SK-N-SH (cell line): ENCODE data around the gene OGFOD2. TPM values are rescaled to one million over a fixed set of nuclear protein-coding genes. Genes with fewer than 3 reads are reported as not detected.

ENCODE experiments used
- CTCF ChIA-PET: fragments of 300-600, 350-600 bp; formaldehyde crosslinking; extraction: SDS; loops from one replicate; lab custom pipeline; 2021; lab: Yijun Ruan, JAX
- POLR2A ChIA-PET: fragments of 350-600 bp; sonication (Branson Sonifier 250); formaldehyde crosslinking; extraction: SDS; loops from one replicate; lab custom pipeline; 2020; ENCODE audit warnings: antibody characterized with exemption, inconsistent platforms; lab: Yijun Ruan, JAX
- DNase-seq: peaks from one replicate; pipeline ENCODE4 v3.0.0; 2012
- H2AFZ ChIP-seq: fragments of 200-600 bp; sonication (generic); 2 replicates; pipeline ENCODE4 v1.8.1; 2016; ENCODE audit warnings: antibody characterized with exemption, mild to moderate bottlenecking, low read depth
- H3F3A ChIP-seq: fragments of 200-600 bp; sonication (generic); replicated peaks from 2 replicates; pipeline ENCODE3; 2016; ENCODE audit warnings: antibody characterized with exemption, mild to moderate bottlenecking; ENCODE audit not compliant: insufficient read depth
- H3K27ac ChIP-seq, 2 experiments: fragments of 200-500 bp in 1 of 2; fragments of 200-600 bp in 1 of 2; sonication (Bioruptor generic) in 1 of 2; sonication (generic), shearing (Covaris generic) in 1 of 2; 2 replicates each; pipeline versions ENCODE4 v1.5.1 to v1.6.1; 2014 to 2016; ENCODE audit warnings: low read depth in 2 of 2, inconsistent platforms in 1 of 2, low read length in 1 of 2, mild to moderate bottlenecking in 1 of 2, mixed read lengths in 1 of 2
- H3K27me3 ChIP-seq: fragments of 200-600 bp; sonication (generic), shearing (Covaris generic); 2 replicates; pipeline ENCODE4 v1.6.1; 2016; ENCODE audit warnings: mixed run types; ENCODE audit not compliant: insufficient read depth
- H3K36me3 ChIP-seq, 2 experiments: fragments of 200-500 bp in 1 of 2; fragments of 200-600 bp in 1 of 2; sonication (Bioruptor generic) in 1 of 2; sonication (generic) in 1 of 2; replicated peaks in 1 of 2; 2 replicates each; pipeline versions ENCODE3 to v1.5.1; 2014 to 2016; ENCODE audit warnings: low read length in 1 of 2, mild to moderate bottlenecking in 1 of 2; ENCODE audit not compliant: insufficient read depth in 2 of 2, control insufficient read depth in 1 of 2
- H3K4me1 ChIP-seq, 2 experiments: fragments of 200-500 bp in 1 of 2; fragments of 200-600 bp in 1 of 2; sonication (Bioruptor generic) in 1 of 2; sonication (generic), shearing (Covaris generic) in 1 of 2; 2 replicates each; pipeline versions ENCODE4 v1.5.1 to v1.6.1; 2014 to 2016; ENCODE audit warnings: low read depth in 1 of 2, low read length in 1 of 2, mixed run types in 1 of 2; ENCODE audit not compliant: insufficient read depth in 2 of 2, control insufficient read depth in 1 of 2
- H3K4me2 ChIP-seq: fragments of 200-600 bp; sonication (generic), shearing (Covaris generic); 2 replicates; pipeline ENCODE4 v1.6.1; 2017; ENCODE audit warnings: mixed run types
- H3K4me3 ChIP-seq, 2 experiments: fragments of 200-500 bp in 1 of 2; fragments of 200-600 bp in 1 of 2; sonication (Bioruptor generic) in 1 of 2; sonication (generic), shearing (Covaris generic) in 1 of 2; 2 replicates each; pipeline versions ENCODE4 v1.5.1 to v1.8.1; 2014 to 2016; ENCODE audit warnings: low read depth in 2 of 2, inconsistent platforms in 1 of 2, low read length in 1 of 2, mild to moderate bottlenecking in 1 of 2, mixed read lengths in 1 of 2, moderate library complexity in 1 of 2
- H3K79me2 ChIP-seq: fragments of 200-600 bp; sonication (generic); 2 replicates; pipeline ENCODE4 v1.8.1; 2017; ENCODE audit warnings: mild to moderate bottlenecking; ENCODE audit not compliant: insufficient read depth
- H3K9ac ChIP-seq: fragments of 200-600 bp; sonication (generic); 2 replicates; pipeline ENCODE4 v1.6.1; 2017; ENCODE audit warnings: mixed run types
- H3K9me2 ChIP-seq: fragments of 200-600 bp; sonication (generic); 2 replicates; pipeline ENCODE4 v1.6.1; 2017; ENCODE audit warnings: mixed run types
- H3K9me3 ChIP-seq: fragments of 200-600 bp; sonication (generic); 2 replicates; pipeline ENCODE4 v1.6.1; 2017; ENCODE audit warnings: mixed run types, mild to moderate bottlenecking, moderate library complexity
- H4K20me1 ChIP-seq: fragments of 200-600 bp; sonication (generic); 2 replicates; pipeline ENCODE4 v1.6.1; 2017; ENCODE audit warnings: mild to moderate bottlenecking, mixed run types; ENCODE audit not compliant: insufficient read depth
- CHD2 ChIP-seq: fragments of 150-350 bp; IDR thresholded peaks from 2 replicates; pipeline ENCODE4 v1.6.1; 2018; ENCODE audit warnings: low read length; ENCODE audit not compliant: partially characterized antibody
- EP300 ChIP-seq, 2 experiments: IDR thresholded peaks; 2 replicates each; pipeline versions ENCODE4 v1.4.0 to v1.6.1; 2012; ENCODE audit warnings: borderline replicate concordance in 1 of 2, low read depth in 1 of 2, low read length in 1 of 2
- EZH2phosphoT487 ChIP-seq: fragments of 200-600 bp; sonication (generic); IDR thresholded peaks from 2 replicates; pipeline ENCODE4 v1.6.1; 2017; ENCODE audit warnings: low read depth, mixed run types, mild to moderate bottlenecking, antibody characterized with exemption, moderate library complexity, borderline replicate concordance
- FOSL2 ChIP-seq: IDR thresholded peaks from 2 replicates; pipeline ENCODE4 v1.4.0; 2012; ENCODE audit warnings: low read depth, mild to moderate bottlenecking, moderate library complexity, borderline replicate concordance
- GABPA ChIP-seq: IDR thresholded peaks from 2 replicates; pipeline ENCODE4 v1.4.0; 2012; ENCODE audit warnings: low read depth, mild to moderate bottlenecking
- JUND ChIP-seq: IDR thresholded peaks from 2 replicates; pipeline ENCODE4 v1.4.0; 2012
- MEF2A ChIP-seq: IDR thresholded peaks from 2 replicates; pipeline ENCODE4 v1.4.0; 2012; ENCODE audit warnings: low read depth, borderline replicate concordance
- NRF1 ChIP-seq: IDR thresholded peaks from 2 replicates; pipeline ENCODE4 v1.6.1; 2012; ENCODE audit warnings: low read depth, mild to moderate bottlenecking, low read length
- POLR2AphosphoS5 ChIP-seq: IDR thresholded peaks from 2 replicates; pipeline ENCODE4 v1.6.1; 2012; ENCODE audit warnings: low read depth, low read length
- RAD21 ChIP-seq: IDR thresholded peaks from 2 replicates; pipeline ENCODE4 v1.6.1; 2012; ENCODE audit warnings: mild to moderate bottlenecking, low read length
- RFX5 ChIP-seq: IDR thresholded peaks from 2 replicates; pipeline ENCODE4 v1.6.1; 2012; ENCODE audit warnings: mild to moderate bottlenecking, improper control_type of control experiment, low read length
- SIN3A ChIP-seq: IDR thresholded peaks from 2 replicates; pipeline ENCODE4 v1.6.1; 2012; ENCODE audit warnings: low read depth, mild to moderate bottlenecking, low read length, moderate library complexity, borderline replicate concordance
- SMC3 ChIP-seq: IDR thresholded peaks from 2 replicates; pipeline ENCODE4 v1.6.1; 2012; ENCODE audit warnings: low read depth, low read length, improper control_type of control experiment
- WGBS: methylation state at CpG from one replicate; pipeline ENCODE4 v1.1.6; 2017; ENCODE audit warnings: low lambda C conversion rate; 5-methylcytosine and 5-hydroxymethylcytosine counted together
- polyA plus RNA-seq, 3 experiments: library from polyadenylated mRNA; depleted of rRNA; stranded (reverse); fragments of >200 nt; gene quantifications; 2 replicates each; pipeline ENCODE4 v1.2.3, GENCODE V29; 2012
- TF ChIP-seq, protein P1 (sequence below): fragments of 200-600 bp; sonication (generic); IDR thresholded peaks from 2 replicates; pipeline ENCODE4 v1.6.1; 2017; ENCODE audit warnings: antibody characterized with exemption, mild to moderate bottlenecking, moderate library complexity
- TF ChIP-seq, protein P2 (sequence below): IDR thresholded peaks from 2 replicates; pipeline ENCODE4 v1.6.1; 2012; ENCODE audit warnings: mild to moderate bottlenecking, low read depth, low read length, moderate library complexity
- TF ChIP-seq, protein P3 (sequence below): IDR thresholded peaks from 2 replicates; pipeline ENCODE4 v1.4.0; 2012; ENCODE audit warnings: low read depth
- TF ChIP-seq, protein P4 (sequence below): fragments of 150-350 bp; IDR thresholded peaks from 2 replicates; pipeline ENCODE4 v1.6.1; 2016; ENCODE audit warnings: mild to moderate bottlenecking, low read depth, low read length
- TF ChIP-seq, protein P5 (sequence below): IDR thresholded peaks from 2 replicates; pipeline ENCODE4 v1.4.0; 2012; ENCODE audit warnings: low read depth, borderline replicate concordance

The OGFOD2 gene
- polyA plus RNA-seq, 1 of the 3 experiments (the other 2 are of a cell fraction): 22.0 TPM

DNA sequence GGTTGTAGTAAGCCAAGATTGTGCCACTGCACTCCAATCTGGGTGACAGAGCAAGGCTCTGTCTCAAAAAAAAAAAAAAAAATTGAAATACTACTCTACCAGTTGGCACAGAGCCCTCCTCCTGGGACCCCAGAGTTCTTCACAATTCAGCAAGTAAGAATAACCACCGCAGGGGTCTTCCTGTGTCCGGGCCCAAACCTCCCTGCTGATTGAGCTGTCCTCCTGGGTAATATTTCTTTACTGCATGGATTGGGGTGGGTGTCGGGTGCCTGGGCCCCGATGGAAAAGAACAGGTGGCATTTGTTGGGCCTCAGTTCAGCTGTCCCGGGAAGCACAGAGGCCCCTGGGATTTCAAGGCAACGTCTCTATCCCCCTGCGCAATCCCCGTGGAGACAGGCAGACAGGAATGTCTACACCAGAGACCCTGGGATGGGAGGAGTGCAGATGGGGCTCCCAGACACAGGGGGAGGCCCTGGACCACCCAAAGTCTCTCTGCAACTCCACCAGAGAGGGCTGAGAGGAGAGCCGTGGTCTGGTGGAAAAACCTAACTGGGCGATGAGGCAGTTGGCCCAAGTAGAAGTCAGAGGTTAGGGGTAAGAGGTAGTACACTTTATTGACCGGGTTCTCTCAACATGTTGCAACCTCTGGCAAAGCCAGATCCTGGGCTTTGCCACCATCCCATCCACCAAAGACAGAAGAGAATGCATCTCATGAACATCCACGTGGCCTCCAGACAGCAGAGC, 46.5 kb upstream of the OGFOD2 start:
- H3K27me3 ChIP-seq: no peaks in the 10 kb centered on the region
- TF ChIP-seq POLR2AphosphoS5 (no peak), EZH2phosphoT487 (no peak), RFX5 (no peak), FOSL2 (no peak), EP300 (IDR thresholded peaks at IDR 0.05; ENCODE audit: borderline replicate concordance in 1 of 2, low read depth in 1 of 2, low read length in 1 of 2) (no peak)
- TF ChIP-seq, protein P1, sequence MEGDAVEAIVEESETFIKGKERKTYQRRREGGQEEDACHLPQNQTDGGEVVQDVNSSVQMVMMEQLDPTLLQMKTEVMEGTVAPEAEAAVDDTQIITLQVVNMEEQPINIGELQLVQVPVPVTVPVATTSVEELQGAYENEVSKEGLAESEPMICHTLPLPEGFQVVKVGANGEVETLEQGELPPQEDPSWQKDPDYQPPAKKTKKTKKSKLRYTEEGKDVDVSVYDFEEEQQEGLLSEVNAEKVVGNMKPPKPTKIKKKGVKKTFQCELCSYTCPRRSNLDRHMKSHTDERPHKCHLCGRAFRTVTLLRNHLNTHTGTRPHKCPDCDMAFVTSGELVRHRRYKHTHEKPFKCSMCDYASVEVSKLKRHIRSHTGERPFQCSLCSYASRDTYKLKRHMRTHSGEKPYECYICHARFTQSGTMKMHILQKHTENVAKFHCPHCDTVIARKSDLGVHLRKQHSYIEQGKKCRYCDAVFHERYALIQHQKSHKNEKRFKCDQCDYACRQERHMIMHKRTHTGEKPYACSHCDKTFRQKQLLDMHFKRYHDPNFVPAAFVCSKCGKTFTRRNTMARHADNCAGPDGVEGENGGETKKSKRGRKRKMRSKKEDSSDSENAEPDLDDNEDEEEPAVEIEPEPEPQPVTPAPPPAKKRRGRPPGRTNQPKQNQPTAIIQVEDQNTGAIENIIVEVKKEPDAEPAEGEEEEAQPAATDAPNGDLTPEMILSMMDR: no peak
- no peaks in the 10 kb centered on the region for H4K20me1 ChIP-seq
- no peaks in the 10 kb centered on the region for H3K9me3 ChIP-seq
- no peaks in the 10 kb centered on the region for H3K79me2 ChIP-seq
- CTCF ChIA-PET: no interaction called here
- no peaks in the 10 kb centered on the region for H3K36me3 ChIP-seq
- H3K9me2 ChIP-seq: no peaks in the 10 kb centered on the region
- no peak overlapping the region for H3K4me3 ChIP-seq
- H3K4me1 ChIP-seq: no peaks in the 10 kb centered on the region
- no peaks in the 10 kb centered on the region for H3F3A ChIP-seq
- no peak overlapping the region for H3K27ac ChIP-seq
- no peak overlapping the region for H3K9ac ChIP-seq
- H3K4me2 ChIP-seq: no peak overlapping the region
- no peak for DNase-seq
- WGBS: 95% methylated on average over 12 of the region's 12 CpGs
- POLR2A ChIA-PET: no interaction called here
- no peak overlapping the region for H2AFZ ChIP-seq

DNA sequence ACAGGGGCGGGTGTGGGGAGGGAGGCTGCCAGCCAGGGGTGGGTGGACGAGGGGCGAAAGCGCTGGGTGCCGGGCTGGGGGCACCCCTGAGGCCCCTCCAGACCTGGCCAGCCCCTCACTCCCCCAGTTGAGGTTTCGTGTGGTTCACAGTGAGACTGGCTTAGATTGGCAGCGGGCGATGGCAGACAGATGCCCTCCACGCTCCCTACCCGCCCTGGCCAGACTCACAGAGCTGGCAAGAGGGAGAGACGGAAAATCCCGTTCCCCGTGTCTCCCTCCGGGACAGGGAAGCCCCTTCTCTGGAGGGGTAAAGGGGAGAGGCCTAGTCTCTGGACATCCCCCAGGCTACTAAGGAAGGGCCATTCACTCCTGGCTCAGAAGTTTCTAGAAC, 45.9 kb upstream of the OGFOD2 start:
- Histone ChIP-seq H4K20me1 (no peaks in the 10 kb centered on the region), H3F3A (no peaks in the 10 kb centered on the region), H3K4me2 (no peak overlapping the region), H3K9ac (no peak overlapping the region), H3K36me3 (no peaks in the 10 kb centered on the region), H3K27ac (no peak overlapping the region), H3K27me3 (no peaks in the 10 kb centered on the region), H3K4me3 (no peak overlapping the region), H3K4me1 (no peaks in the 10 kb centered on the region), H3K9me3 (no peaks in the 10 kb centered on the region), H3K79me2 (no peaks in the 10 kb centered on the region), H3K9me2 (no peaks in the 10 kb centered on the region), H2AFZ (no peak overlapping the region)
- 86% methylated on average over 7 of the region's 14 CpGs for WGBS
- no peak for DNase-seq
- ChIA-PET POLR2A (interaction anchor here (0.5 kb wide), 1 partner anchor 454 kb away, joined by 3 read pairs; no protein-coding TSS in a partner anchor), CTCF (interaction anchor here (2.4 kb wide), 1 partner anchor 68 kb away, joined by 6 read pairs; no protein-coding TSS in a partner anchor)
- TF ChIP-seq, protein P2, sequence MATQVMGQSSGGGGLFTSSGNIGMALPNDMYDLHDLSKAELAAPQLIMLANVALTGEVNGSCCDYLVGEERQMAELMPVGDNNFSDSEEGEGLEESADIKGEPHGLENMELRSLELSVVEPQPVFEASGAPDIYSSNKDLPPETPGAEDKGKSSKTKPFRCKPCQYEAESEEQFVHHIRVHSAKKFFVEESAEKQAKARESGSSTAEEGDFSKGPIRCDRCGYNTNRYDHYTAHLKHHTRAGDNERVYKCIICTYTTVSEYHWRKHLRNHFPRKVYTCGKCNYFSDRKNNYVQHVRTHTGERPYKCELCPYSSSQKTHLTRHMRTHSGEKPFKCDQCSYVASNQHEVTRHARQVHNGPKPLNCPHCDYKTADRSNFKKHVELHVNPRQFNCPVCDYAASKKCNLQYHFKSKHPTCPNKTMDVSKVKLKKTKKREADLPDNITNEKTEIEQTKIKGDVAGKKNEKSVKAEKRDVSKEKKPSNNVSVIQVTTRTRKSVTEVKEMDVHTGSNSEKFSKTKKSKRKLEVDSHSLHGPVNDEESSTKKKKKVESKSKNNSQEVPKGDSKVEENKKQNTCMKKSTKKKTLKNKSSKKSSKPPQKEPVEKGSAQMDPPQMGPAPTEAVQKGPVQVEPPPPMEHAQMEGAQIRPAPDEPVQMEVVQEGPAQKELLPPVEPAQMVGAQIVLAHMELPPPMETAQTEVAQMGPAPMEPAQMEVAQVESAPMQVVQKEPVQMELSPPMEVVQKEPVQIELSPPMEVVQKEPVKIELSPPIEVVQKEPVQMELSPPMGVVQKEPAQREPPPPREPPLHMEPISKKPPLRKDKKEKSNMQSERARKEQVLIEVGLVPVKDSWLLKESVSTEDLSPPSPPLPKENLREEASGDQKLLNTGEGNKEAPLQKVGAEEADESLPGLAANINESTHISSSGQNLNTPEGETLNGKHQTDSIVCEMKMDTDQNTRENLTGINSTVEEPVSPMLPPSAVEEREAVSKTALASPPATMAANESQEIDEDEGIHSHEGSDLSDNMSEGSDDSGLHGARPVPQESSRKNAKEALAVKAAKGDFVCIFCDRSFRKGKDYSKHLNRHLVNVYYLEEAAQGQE: no peak
- TF ChIP-seq, protein P3, sequence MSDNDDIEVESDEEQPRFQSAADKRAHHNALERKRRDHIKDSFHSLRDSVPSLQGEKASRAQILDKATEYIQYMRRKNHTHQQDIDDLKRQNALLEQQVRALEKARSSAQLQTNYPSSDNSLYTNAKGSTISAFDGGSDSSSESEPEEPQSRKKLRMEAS: no peak
- TF ChIP-seq CHD2: no peak
- TF ChIP-seq, protein P4, sequence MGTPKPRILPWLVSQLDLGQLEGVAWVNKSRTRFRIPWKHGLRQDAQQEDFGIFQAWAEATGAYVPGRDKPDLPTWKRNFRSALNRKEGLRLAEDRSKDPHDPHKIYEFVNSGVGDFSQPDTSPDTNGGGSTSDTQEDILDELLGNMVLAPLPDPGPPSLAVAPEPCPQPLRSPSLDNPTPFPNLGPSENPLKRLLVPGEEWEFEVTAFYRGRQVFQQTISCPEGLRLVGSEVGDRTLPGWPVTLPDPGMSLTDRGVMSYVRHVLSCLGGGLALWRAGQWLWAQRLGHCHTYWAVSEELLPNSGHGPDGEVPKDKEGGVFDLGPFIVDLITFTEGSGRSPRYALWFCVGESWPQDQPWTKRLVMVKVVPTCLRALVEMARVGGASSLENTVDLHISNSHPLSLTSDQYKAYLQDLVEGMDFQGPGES: no peak
- no peak for TF ChIP-seq NRF1
- TF ChIP-seq MEF2A: no peak
- TF ChIP-seq, protein P5, sequence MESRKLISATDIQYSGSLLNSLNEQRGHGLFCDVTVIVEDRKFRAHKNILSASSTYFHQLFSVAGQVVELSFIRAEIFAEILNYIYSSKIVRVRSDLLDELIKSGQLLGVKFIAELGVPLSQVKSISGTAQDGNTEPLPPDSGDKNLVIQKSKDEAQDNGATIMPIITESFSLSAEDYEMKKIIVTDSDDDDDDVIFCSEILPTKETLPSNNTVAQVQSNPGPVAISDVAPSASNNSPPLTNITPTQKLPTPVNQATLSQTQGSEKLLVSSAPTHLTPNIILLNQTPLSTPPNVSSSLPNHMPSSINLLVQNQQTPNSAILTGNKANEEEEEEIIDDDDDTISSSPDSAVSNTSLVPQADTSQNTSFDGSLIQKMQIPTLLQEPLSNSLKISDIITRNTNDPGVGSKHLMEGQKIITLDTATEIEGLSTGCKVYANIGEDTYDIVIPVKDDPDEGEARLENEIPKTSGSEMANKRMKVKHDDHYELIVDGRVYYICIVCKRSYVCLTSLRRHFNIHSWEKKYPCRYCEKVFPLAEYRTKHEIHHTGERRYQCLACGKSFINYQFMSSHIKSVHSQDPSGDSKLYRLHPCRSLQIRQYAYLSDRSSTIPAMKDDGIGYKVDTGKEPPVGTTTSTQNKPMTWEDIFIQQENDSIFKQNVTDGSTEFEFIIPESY: no peak
- no peak for TF ChIP-seq SMC3
- no peak for TF ChIP-seq GABPA
- no peak for TF ChIP-seq RAD21
- no peak for TF ChIP-seq EZH2phosphoT487
- no peak for TF ChIP-seq SIN3A
- no peak for TF ChIP-seq JUND
